CD4-positive, alpha-beta T cell treated with Interferon gamma for 1 hour (primary cell): ENCODE data around the gene NRF1.
A peak's percentile ranks its signal among the peaks of the same experiment; 100 is the strongest.
"Not testable (repeated sequence)": the region's sequence is repeated elsewhere in the genome, so short reads cannot be mapped to it uniquely, and the experiment has no call there.

Experiments used
- DNase-seq: peaks from one replicate; pipeline ENCODE4 v3.0.0-alpha.2; 2020

NRF1 gene

DNA sequence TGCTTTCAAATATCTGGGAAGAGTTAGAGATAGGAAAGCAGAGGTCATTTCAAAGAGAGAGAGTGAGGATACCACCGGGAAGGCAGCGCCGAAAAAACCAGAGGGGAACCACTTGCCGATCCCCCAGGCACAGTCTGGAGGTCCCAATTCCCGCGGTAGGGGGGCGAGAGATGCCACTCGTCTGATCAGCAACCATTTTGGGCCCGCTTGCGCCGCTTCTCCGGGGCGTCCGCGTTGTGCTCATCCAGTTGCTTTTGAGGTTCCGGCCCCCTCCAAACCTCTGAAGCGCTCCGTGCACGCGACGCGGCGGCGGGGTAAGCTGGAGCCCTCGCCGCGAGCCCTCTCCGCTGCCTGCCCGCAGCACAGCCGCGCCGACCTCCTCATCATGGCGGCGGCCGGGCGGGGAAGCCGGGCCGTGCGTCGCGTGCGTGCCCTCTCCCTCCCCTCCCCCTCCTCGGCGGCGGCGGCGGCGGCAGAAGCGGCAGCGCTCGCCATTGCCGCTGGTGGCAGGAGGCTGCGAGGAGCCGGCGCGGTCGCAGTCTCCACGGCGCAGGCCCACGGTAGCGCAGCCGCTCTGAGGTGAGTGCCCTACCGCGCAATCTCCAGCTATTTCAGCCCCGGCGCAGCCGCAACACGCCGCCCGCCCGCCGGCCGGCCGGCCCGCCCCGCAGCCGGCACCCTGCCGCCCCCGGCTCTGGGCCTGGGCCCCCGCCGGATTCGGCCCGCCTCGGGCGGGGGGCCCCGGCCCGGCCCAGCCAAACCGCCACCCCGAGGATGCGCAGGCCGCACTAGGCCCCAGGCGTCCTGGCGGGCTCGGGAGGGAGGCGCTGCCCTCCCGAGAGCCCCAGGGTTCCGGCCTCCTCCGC, at the start of gene NRF1:
TSS of gene NRF1 (plus strand) at position 475 of the 866 bp plus-strand sequence. CDS start 45,632 bp downstream, outside the sequence.
- peak; percentile 90 for DNase-seq

DNA sequence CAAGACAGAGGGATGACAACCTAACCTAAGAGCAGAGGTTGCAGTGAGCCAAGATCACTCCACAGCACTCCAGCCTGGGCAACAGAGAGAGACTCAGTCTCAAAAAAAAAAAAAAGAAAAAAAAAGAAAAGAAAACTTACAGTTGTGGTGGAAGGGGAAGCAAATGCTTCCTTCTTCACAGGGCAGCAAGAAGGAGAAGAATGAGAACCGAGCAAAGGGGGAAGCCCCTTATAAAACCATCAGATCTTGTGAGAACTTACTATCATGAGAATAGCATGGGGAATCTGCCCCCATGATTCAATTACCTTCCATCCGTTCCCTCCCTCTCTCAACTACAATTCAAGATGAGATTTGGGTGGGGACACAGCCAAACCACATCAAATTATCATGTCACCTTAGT, 45.2 kb upstream of the NRF1 start:
- not testable (repeated sequence) for DNase-seq

DNA sequence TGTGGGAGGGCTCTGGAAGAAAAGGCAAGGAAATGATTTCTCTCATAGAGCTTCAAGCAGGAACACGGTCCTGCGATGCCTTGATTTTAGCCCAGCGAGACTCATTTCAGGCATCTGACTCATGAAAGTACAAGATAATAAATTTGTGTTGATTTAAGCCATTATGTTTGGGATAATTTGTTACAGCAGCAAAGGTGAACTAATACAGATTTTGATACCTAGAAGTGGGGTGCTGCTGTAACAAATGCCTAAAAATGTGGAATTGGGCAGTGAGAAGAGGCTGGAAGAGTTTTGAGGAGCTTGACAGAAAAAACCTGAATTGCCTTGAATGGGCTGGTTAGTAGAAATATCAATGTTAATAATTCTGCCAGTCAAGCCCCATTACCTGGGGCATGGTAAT, 44.1 kb upstream of the NRF1 start:
- DNase-seq: no peak

DNA sequence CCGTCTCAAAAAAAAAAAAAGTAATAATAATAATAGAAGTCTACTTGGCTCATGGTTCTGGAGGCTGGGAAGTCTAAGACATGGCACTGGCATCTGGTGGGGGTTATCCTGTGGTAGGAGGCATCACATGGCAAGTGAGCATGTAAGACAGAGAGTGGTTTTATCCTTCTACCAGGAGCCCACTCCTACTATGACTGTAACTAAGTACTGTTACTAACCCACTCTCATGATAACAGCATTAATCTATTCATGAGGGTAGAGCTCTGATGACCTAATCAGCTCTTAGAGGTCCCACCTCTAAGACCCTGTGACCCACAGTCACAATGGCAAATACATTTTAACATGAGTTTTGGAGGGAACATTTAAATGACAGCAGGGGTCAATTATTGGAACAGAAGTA, 43.3 kb upstream of the NRF1 start:
- DNase-seq: no peak

DNA sequence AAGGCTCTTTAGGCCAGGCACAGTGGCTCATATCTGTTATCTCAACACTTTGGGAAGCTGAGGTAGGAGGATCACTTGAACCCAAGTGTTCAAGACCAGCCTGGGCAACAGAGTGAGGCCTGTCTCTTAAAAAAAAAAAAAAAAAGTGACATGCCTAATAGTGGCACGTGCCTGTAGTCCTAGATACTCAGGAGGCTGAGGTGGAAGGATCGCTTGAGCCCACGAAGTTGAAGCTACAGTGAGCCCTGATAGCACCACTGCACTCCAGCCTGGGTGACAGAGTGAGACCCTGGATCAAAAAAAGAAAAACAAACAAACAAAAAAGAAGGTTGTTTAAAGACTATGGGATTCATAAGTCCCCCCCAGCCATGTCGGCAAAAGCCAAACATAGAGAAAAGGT, 42.2 kb upstream of the NRF1 start:
- DNase-seq: no peak

DNA sequence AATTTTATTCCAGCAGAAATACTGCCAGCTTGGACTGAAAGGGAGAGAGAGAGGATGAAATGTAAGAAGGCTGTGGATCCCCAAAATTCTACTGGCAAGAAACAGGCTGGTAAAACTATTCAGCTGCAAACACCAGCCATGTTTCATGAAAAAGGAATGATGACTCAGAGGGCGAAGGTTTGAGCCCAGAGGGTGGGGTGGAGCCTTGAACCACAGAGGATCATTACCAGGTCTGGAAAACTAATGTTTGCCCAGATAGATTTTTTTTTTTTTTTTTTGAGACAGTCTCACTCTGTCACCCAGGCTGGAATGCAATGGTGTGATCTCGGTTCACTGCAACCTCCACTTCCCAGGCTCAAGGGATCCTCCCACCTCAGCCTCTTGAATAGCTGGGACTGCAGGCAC, 41.7 kb upstream of the NRF1 start:
- no peak for DNase-seq

DNA sequence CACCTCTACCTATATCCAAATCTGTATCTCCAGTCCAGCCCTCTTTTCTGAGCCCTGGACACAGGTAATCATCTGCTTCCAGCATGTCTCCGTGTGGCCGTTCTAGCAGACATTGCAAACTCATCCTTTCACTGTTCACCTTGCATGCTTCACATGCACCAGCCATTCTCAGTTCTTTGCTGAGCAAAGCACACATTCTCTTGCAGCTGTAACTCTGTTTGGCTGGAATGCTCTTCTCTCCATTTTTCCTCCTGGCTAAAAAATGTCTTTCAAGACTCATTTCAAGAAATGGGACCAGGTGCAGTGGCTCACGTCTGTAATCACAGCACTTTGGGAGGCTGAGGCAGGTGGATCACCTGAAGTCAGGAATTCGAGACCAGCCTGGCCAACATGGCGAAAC, 40.3 kb upstream of the NRF1 start:
- no peak for DNase-seq

DNA sequence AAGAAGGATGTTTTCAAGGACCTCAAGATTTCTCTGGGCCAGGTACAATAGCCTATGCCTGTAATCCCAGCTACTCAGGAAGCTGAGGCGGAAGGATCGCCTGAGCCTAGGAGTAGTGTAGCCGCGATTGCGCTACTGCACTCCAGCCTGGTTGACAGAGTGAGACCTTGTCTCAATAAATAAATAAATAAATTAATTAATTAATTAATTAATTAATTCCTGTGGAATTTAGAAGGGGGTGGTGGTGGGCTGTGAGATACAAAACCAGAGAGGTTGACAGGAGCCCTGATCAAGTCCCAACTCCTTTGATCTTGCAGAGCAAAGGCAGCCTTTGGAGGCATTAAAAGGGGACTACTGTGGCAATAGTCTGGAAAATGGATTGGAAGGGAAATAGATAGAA, 39.3 kb upstream of the NRF1 start:
- no peak for DNase-seq

DNA sequence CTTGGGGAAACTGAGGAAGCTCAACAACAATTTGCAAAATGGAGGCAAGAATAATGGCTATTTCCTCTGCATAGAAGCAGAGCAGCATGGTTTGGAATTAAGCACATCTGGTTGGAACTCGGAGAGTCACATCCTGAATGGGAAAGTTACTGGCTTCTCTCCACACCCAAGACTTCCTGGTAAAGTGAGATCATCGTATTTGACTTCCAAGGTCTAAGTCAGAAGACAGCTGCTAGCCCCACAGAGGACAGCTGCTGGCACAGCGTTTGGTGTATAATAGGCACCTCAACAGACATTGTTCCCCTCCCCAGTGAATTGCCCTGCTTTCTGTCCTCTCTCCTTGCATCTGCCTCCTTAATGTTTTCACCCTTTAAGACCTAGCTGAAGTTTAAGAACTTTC, 37.0 kb upstream of the NRF1 start:
- no peak for DNase-seq

DNA sequence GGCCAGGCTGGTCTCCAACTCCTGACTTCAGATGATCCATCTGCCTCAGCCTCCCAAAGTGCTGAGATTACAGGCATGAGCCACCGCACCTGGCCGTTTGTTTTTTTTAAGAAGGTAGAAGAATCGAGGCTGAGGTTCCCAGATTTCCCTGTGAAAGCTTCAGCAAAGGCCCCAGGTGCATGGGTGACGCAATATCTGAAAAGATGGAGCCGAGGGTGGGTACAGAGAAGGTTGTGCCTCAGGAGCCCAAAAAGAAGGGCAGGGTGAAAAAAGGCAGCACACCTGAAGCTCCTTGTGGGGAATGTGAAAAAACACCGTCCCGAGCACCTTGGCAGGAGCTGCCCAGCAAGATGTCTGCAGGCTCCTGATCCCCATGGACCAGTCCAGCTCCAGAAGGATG, 35.8 kb upstream of the NRF1 start:
- DNase-seq: no peak

DNA sequence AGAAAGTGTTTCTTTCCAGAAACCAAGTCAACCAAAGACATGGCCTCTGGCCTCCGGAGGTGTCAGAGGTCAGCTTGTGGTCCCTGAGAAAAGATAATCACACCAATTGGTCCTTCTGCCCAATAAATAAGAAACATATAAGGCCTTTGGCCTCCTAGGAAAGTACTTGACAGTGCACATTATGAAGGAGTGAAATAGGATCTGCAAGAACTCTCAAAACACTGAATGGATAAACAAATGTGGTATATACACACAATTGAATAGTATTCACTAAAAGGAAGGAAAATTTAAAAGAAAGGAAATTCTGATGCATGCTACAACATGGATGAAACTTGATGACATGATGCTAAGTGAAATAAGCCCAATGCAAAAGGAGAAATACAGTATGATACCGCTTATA, 35.4 kb upstream of the NRF1 start:
- no peak for DNase-seq

DNA sequence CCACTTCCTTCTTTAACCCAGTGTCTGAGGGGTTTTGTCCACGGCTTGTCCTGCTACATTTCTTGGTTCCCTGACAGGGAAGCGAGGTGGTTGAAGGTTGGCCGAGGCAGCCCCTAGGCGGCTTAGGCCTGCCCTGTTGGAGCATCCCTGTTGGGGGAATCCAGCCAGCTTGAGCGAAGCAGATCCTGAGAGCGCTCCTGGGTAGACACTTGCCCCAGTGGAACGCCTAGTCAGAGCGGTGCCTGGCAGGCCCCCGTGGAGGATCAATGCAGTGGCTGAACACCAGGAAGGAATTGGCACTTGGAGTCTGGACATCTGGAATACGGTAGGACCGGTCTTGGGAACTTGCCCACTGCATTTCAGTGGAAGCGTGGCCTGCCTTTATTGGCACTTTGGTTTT, 32.7 kb upstream of the NRF1 start:
- DNase-seq: no peak

DNA sequence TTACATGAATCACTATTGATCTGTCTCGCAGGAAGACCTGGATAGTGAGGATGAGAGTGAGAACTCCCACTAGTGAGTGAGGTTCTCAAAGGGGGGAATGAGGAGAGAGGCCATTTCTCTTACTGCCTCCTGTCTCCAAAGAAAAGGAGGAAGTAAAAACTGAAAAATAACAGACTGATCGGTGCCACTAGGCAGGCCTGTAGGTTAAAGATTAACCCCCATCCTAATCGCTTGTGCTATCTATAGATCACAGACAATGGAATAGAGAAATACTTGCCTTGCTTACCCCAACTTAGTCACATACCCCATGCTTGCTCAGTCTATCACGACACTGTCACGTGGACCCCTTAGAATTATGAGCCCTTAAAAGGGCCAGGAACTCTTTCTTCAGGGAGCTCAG, 25.3 kb upstream of the NRF1 start:
- DNase-seq: not testable (repeated sequence)

DNA sequence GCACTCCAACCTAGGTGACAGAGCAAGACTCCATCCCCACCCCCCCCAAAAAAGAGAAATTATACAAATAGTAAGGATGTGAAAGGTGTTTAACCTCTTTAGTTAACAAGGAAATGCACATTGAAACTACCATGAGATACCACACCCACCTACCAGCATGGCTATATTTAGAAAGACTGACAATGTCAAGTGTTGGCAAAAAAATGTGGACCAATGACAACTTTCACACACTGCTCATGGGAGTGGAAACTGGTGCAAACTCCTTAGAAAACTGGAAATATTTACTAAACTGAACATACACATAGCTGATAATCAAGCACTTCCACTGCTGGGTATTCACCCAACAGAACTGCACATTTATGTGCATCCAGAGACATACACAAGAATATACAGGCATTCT, 23.3 kb upstream of the NRF1 start:
- no peak for DNase-seq

DNA sequence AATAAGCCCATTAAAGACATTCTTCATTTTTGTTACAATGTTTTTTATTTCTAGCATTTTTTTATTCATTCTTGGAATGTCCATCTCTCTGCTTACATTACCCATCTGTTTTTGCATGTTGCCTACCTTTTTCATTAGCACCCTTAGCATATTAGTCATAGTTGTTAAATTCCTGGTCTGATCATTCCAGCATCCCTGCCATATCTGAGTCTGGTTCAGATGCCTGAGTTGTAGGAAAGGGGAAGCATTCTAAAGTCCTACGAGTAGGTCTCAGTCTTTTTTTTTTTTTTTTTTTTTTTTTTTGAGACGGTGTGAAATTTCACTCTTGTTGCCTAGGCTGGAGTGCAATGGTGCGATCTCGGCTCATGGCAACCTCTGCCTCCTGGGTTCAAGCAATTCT, 19.7 kb upstream of the NRF1 start:
- DNase-seq: no peak

DNA sequence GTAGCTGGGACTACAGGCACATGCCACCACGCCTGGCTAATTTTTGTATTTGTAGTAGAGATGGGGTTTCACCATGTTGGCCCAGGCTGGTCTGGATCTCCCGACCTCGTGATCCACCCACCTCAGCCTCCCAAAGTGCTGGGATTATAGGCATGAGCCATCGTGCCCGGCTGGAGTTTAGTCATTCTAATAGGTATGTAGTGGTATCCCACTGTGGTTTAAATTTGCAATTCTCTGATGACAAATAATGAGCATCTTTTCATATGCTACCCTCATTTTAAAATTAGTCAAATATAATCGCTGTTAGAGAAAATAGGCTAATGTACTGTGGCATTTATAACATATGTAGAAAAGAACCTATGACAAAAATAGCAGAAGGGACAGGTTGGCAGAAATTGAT, 15.1 kb upstream of the NRF1 start:
- DNase-seq: not testable (repeated sequence)

DNA sequence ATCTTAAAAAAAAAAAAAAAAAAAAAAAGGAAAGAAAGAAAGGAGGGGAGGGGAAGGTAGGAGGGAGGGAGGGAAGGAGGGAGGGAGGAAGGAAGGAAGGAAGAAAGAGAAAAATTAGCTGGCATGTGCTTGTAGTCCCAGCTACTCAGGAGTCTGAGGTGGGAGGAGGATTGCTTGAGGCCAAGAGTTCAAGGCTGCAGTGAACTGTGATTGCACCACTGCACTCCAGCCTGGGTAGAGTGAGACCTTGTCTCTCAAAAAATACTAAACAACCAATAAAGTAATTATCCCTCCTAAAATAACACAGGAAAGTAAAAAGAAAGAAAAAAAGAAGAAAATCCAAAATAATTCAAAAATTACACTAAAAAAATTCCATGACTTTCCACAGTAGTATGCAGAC, 13.8 kb upstream of the NRF1 start:
- DNase-seq: no peak

DNA sequence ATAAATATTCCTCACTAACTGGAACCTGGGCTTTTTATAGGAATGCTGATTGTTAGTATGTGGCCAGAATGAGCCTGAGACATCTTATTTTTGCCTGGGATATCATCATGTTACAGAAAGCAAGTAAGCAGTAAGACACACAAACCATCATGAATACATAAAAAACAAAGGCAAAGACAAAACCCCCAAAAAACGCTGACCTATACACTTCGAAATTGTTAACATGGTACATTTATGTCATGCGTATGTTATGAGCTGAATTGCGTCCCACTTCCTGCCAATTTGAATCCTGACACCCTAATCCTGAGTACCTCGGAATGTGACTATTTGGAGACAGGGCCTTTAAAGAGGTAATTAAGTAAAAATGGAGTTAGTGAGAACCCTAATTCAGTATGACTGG, 12.3 kb upstream of the NRF1 start:
- DNase-seq: no peak

DNA sequence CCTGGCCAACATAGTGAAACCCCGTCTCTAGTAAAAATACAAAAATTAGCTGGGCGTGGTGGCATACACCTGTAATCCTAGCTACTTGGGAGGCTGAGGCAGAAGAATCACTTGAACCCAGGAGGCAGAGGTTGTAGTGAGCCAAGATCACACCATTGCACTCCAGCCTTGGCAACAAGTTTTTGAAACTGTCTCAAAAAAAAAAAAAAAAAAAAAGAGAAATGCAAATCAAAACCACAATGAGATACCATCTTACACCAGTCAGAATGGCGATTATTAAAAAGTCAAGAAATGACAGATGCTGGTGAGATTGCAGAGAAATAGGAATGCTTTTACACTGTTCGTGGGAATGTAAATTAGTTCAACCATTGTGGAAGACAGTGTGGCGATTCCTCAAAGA, 7.9 kb upstream of the NRF1 start:
- not testable (repeated sequence) for DNase-seq

DNA sequence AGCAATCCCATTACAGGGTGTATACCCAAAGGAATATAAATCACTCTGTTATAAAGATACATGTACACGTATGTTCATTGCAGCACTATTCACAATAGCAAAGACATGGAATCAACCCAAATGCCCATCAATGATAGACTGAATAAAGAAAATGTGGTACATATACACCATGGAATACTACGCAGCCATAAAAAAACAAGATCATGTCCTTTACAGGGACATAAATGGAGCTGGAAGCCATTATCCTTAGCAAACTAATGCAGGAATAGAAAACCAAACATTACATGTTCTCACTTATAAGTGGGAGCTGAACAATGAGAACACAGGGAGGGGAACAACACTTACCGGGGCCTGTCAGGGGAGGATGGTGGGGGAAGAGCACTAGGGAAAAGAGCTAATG, 7.5 kb upstream of the NRF1 start:
- not testable (repeated sequence) for DNase-seq

DNA sequence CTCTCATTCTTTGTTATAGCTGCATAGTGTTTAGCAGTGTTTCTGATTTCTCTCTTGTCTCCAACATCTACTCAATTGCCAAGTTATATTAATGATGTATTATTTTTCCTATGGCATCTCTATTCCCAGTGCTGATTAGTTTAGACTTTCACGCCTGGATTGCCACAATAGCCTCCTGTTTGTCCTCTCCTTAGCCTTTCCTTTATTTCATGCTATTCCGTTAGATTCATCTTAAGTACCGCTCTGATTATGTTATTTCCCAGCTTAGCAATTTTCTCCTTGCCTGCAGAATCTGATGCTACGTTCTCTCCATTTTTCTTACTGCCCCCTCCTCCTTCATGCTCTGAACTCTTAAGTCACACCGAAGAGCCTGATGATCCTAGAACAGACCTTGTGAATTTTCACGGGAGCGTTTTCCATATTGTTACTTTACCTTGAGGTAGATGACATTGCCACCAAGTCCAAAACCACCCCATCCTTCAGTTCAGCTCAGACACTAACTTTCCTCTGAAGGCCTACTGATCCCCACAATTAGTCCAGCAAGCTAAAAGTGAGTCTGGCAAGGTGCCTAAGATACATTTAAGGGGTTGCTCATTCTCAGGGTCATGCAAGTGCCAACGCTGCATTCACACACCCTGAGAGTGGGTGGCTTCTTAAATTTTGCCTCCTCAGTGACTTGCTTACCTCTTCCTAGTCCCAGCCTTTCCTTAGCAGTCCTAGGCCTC, 6.6 kb upstream of the NRF1 start:
- DNase-seq: no peak

DNA sequence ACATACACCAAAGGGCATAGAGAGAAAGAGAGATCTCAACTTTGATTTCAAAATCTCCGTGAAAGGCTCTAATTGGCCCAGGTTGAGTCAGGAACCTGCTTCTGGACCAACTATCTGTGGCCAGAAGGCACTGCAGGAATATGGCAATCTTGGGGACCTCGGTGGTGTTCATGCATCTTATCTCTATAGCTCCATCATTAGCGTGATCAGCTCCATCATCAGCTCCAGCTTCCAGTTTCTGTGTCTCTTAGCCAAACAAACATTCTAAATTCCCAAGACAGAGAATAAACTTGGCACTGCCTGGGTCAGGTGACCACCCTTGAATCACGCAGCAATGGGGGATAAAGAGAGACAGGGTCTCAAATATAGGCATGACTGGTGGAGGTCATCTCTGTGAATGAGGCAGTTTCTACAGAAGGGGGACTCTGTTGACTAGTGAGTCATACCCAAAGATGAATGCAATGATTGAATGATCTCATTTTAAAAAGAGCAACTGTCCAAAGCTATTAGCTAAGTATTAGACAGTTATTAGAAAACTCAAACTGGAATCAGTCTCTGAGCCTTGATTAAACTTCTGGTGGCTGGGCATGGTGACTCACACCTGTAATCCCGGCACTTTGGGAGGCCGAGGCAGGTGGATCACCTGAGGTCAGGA, 5.4 kb upstream of the NRF1 start:
- DNase-seq: no peak

DNA sequence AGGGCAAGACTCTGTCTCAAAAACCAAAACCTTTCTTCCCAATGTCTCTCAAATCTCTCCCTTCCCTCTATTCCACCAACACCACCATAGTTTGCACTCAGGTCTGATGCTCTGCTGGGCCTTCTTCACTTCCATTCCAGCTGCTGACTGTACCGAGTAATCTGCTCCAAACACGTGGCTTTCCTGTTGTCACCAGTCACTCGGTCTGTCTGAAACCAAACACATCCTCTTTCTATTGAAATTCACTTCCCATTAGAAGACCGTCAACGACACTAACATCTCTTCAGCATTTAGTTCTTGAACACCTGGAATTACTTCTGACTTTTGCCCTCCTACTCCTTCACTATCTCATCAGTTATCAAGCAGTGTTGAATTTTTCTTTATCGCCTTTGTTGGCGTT, 4.7 kb upstream of the NRF1 start:
- DNase-seq: peak; percentile 32
